ENCODE data around the gene PRR19. TPM values are rescaled to one million over a fixed set of nuclear protein-coding genes. Genes with fewer than 3 reads are reported as not detected.
A peak's percentile ranks its signal among the peaks of the same experiment; 100 is the strongest.

PRR19 gene
- total RNA-seq, 4 donors from 2014 or later: 0.23 to 0.30 (median 0.29) TPM; not detected in 1

- WGBS, 2 donors: 85 to 91% methylated on average over 10 of the region's 10 CpGs
- intact Hi-C loops (cut with DNase I; ENCODE audit: low total_unique reads): no loop called here
- peak in 1 of 2 donors; percentile 84 for DNase-seq (ENCODE audit: low spot score in 2 of 2)
- H3K4me3 ChIP-seq (ENCODE audit: low read depth, poor library complexity, severe bottlenecking): no peak overlapping the region
- no peak for TF ChIP-seq POLR2A (IDR thresholded peaks at IDR 0.05)
- TF ChIP-seq CTCF (IDR thresholded peaks at IDR 0.05): no peak
Measured at GRCh38 chr19:42287827-42288107, 14.2 kb upstream of the PRR19 start.

- H3K4me3 ChIP-seq (ENCODE audit: low read depth, poor library complexity, severe bottlenecking): no peak overlapping the region
- TF ChIP-seq CTCF (IDR thresholded peaks at IDR 0.05) (no peak), POLR2A (IDR thresholded peaks at IDR 0.05) (no peak)
- intact Hi-C loops (cut with DNase I; ENCODE audit: low total_unique reads): no loop called here
- WGBS, 2 donors: 82 to 85% methylated on average over 4 of the region's 4 CpGs
- DNase-seq (ENCODE audit: low spot score in 2 of 2): no peak
Measured at GRCh38 chr19:42288387-42288786, 13.5 kb upstream of the PRR19 start.

DNA sequence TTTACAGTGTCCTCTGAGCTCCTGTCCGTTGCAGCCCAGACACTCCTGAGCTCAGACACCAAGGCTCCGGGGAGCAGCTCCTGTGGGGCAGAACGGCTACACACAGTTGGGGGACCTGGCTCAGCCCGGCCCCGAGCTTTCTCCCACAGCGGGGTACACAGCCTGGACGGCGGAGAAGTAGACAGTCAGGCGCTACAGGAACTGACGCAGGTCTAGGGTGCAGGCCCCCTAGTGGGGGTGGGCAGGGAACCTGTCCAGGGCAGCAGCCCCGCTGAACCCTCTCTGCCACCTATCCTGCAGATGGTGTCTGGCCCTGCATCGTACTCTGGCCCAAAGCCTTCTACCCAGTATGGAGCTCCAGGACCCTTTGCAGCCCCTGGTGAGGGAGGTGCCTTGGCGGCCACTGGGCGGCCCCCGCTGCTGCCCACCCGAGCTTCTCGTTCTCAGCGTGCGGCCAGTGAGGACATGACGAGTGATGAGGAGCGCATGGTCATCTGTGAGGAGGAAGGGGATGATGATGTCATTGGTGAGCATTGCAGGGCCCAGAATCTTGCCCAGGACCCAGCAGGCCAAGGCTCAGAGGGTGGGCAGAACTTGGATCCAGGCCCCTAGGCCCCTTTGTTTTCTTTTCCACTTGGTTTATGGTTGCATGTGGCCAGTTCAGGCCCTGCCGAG, 12.9 kb upstream of the PRR19 start:
- intact Hi-C loops (cut with DNase I; ENCODE audit: low total_unique reads): no loop called here
- no peak for DNase-seq (ENCODE audit: low spot score in 2 of 2)
- no peak for TF ChIP-seq POLR2A (IDR thresholded peaks at IDR 0.05)
- no peak for TF ChIP-seq CTCF (IDR thresholded peaks at IDR 0.05)
- no peak overlapping the region for H3K4me3 ChIP-seq (ENCODE audit: low read depth, poor library complexity, severe bottlenecking)
- WGBS, 2 donors: 90 to 92% methylated on average over 22 of the region's 22 CpGs

DNA sequence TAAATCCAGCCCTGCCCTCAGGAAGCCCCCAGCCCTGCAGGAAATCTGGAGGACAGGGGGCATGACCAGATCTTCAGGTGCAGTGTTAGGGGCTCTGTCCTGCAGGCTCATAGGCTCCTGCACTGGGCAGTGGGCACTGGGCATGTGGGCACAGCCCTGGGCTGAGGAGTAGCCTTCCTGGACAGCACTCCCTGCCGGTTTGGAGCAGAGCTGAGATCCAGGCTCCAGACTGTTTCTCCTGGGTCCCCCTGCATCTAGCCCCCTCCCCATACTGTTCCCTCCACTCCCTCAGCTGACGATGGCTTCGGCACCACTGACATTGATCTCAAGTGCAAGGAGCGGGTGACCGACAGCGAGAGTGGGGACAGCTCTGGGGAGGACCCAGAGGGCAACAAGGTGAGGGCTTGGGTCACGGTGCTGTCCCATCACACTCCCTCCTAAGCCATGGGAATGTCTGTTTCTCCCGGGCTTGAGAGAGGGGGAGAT, 12.3 kb upstream of the PRR19 start:
- H3K4me3 ChIP-seq (ENCODE audit: low read depth, poor library complexity, severe bottlenecking): no peak overlapping the region
- TF ChIP-seq CTCF (IDR thresholded peaks at IDR 0.05) (no peak), POLR2A (IDR thresholded peaks at IDR 0.05) (no peak)
- intact Hi-C loops (cut with DNase I; ENCODE audit: low total_unique reads): loop anchor here (10.0 kb wide), 1 partner anchor 45 kb away; the partner anchor contains the start of gene GSK3A
- WGBS, 2 donors: 88 to 89% methylated on average over 6 to 8 of the region's 8 CpGs
- DNase-seq (ENCODE audit: low spot score in 2 of 2): no peak

- no peak overlapping the region for H3K4me3 ChIP-seq (ENCODE audit: low read depth, poor library complexity, severe bottlenecking)
- intact Hi-C loops (cut with DNase I; ENCODE audit: low total_unique reads): loop anchor here (10.0 kb wide), 1 partner anchor 45 kb away; the partner anchor contains the start of gene GSK3A
- WGBS, 2 donors: 84 to 85% methylated on average over 13 of the region's 13 CpGs
- TF ChIP-seq CTCF (IDR thresholded peaks at IDR 0.05) (no peak), POLR2A (IDR thresholded peaks at IDR 0.05) (no peak)
- no peak for DNase-seq (ENCODE audit: low spot score in 2 of 2)
Measured at GRCh38 chr19:42290136-42290522, 11.8 kb upstream of the PRR19 start.
